PC-9 (cell line): ENCODE results near the gene CMPK2.

Source experiments
- EZH2 ChIP-seq: fragments of 200-600 bp; sonication (generic); IDR thresholded peaks from 2 replicates; pipeline ENCODE4 v1.8.0; 2017; ENCODE audit warnings: antibody characterized with exemption, low read depth
- TF ChIP-seq, protein P1 (sequence below): fragments of 200-600 bp; sonication (generic); conservative IDR thresholded peaks from 2 replicates; pipeline ENCODE4 v1.6.1; 2017; ENCODE audit warnings: mixed run types, antibody characterized with exemption, mild to moderate bottlenecking, moderate library complexity

DNA sequence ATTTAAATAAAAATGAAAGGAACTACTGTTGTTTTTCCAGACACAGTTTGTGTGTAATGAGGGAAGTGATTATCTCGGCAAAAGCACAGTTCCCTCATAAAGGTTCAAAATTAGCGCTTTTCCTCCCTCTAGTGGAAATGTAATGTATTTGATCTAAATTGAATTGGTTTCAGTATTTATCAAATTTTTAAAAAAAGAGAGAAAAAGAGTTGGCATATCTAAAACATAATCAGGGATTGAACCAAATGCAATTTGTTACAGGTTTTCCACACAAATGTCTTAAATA, 37.5 kb downstream of the CMPK2 start:
- TF ChIP-seq, protein P1, sequence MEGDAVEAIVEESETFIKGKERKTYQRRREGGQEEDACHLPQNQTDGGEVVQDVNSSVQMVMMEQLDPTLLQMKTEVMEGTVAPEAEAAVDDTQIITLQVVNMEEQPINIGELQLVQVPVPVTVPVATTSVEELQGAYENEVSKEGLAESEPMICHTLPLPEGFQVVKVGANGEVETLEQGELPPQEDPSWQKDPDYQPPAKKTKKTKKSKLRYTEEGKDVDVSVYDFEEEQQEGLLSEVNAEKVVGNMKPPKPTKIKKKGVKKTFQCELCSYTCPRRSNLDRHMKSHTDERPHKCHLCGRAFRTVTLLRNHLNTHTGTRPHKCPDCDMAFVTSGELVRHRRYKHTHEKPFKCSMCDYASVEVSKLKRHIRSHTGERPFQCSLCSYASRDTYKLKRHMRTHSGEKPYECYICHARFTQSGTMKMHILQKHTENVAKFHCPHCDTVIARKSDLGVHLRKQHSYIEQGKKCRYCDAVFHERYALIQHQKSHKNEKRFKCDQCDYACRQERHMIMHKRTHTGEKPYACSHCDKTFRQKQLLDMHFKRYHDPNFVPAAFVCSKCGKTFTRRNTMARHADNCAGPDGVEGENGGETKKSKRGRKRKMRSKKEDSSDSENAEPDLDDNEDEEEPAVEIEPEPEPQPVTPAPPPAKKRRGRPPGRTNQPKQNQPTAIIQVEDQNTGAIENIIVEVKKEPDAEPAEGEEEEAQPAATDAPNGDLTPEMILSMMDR: peak; percentile 48; the same call in 1 of the 2 replicates
- TF ChIP-seq EZH2: no peak
